Urothelium cell line (cell line): ENCODE measurements around the gene SHROOM3.
A peak's percentile ranks its signal among the peaks of the same experiment; 100 is the strongest.

ENCODE experiments used
- DNase-seq: peaks from one replicate; pipeline ENCODE4 v3.0.0; 2011; ENCODE audit warnings: low spot score, mixed read lengths
- FAIRE-seq: peaks from 2 replicates; lab custom pipeline; 2011; peaks lifted over from hg19 to GRCh38; lab: Jason Lieb, UNC

SHROOM3 gene

GRCh38 chr4:76535603-76536372 lies 100.8 kb downstream of the SHROOM3 start:
- peak; percentile 83 for FAIRE-seq
- DNase-seq, result peak; percentile 67

GRCh38 chr4:76536373-76536689 lies 101.3 kb downstream of the SHROOM3 start:
- FAIRE-seq, result no peak
- no peak for DNase-seq

DNA sequence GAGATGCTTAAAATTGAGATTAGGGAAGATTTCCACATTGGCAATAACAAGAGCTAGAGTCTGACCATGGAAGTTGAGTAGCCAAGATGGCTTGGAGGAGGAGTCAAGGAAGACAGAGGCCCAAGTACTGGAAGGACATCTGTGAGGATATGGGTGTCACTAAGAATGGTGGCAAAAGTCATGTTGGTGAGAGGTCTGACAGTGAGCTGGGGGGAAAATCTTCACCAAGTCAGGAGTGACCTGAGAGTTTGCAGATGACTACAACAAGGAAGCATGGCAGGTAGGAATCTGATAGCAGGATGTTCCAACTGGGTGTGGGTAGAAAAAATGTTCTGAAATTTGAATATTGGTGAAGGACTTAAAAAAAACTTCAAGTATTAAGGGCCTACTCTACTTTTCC lies 103.3 kb downstream of the SHROOM3 start:
- no peak for FAIRE-seq

GRCh38 chr4:76539979-76540378 lies 105.0 kb downstream of the SHROOM3 start:
- DNase-seq (peak; percentile 45), FAIRE-seq (no peak)

More for the DNA sequence above, 103.3 kb downstream of the SHROOM3 start:
- no peak for DNase-seq

- no peak for FAIRE-seq
- no peak for DNase-seq
Observed at GRCh38 chr4:76540486-76540885, 105.5 kb downstream of the SHROOM3 start.

DNA sequence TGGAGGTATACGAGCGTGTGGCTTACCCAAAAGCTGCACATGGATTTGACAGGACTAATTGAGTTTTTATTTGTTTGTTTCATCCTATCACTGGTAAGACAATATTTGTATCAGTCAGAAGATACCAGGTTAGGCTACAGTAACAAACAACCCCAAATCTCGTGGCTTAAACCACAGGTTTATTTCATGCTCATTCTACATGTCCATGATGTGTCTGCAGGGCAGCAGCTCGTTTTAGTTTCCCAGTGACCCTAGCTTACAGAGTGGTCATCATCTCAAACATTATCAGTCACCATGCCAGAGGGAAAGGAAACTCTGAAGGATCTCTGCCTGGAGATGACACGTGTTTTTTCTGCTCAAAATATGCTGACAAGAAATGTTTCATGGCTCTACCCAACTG lies 108.3 kb downstream of the SHROOM3 start:
- no peak for FAIRE-seq
- DNase-seq, result no peak

DNA sequence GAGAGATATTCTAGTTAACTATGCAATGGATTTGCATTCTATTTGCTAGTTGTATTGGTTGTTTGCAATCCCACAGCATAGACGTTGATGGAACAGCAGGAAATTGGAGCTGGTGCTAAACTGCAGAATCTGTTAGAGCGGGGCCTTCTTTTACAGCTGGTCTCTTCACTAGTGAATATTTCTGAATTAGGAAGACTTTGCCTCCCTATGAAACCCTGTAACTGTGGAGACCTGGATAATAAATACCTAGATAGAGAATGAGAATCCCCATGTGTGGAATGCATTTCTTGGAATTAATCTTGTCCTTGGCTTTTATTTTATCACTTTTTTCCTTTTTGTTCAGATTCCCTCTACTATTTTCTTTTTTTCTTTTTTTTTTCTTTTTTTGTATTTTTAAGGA lies 109.7 kb downstream of the SHROOM3 start:
- FAIRE-seq (no peak), DNase-seq (no peak)

DNA sequence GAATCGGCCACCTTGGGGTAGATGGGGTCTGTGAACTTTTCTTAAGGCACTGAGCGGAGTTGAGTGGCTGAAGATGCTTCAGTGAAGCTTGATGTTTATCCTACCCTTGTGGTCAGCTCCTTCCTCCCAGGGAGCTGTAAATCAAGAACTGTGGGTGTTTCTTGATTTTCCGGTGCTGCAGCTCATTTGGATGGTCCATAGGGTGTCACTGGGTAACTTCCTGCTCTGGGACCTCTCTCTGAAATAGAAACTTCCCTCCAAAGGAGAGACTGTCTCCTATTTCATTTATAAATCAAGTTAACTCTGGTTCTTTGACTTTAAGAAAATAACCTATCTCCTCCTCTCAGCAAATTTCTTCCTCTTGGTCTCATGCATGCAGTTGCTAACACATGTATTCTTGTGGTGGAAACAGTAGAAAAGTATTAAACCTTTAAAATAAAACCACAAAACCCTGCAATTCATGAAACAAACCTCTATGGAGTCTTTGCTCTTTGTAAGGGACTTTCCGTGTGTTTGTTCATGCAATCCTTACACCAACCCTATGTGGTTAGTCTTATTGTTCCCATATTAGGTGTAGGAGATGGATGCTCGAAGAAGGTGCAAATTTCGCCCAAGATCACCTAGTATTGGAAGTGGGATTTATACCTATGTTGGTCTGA lies 110.3 kb downstream of the SHROOM3 start:
- DNase-seq, result no peak
- no peak for FAIRE-seq

GRCh38 chr4:76546327-76546726 lies 111.3 kb downstream of the SHROOM3 start:
- DNase-seq, result no peak
- no peak for FAIRE-seq

DNA sequence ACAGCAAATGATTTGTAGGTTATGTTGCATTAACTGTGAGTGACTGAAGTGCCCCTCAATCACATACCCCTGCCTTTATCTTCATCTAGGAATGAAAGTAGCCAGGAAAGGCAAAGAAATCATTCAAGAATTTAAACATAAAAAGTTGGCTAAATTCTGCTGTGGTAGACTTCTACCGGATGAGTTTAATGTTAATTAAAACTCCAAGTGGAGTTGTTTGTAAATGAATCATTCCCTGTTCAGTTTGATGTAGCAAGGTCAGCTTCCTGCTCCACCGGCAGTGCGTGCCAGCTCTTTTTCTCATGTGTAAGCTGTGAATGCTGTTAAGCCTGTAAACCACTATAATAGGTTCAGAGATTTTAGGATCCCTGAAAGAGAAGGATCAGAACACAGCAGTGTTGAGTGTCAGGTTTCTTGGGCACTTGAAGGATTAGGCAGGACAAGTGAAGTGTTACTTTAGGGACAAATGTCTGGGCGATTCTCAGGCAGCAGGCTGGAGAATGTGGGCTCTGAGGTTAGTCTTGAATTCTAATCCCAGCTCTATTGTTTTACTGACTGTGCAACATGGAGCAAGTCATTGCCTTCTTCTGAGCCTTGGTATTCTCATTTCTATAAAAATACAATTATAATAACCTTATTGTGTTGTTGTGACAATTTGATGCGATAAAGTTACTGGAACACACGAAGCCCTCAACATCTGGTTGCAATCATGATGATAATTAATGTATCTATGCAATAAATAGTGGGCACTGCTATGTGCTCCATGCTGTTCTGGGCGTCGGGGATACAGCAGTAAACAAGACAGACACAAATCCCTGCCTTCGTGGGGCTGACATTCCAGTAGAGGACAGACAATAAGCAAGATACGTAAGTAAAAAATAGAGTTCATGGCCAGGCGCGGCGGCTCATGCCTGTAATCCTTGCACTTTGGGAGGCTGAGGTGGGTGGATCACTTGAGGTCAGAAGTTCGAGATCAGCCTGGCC lies 112.0 kb downstream of the SHROOM3 start:
- DNase-seq (peak; percentile 39), FAIRE-seq (no peak)

DNA sequence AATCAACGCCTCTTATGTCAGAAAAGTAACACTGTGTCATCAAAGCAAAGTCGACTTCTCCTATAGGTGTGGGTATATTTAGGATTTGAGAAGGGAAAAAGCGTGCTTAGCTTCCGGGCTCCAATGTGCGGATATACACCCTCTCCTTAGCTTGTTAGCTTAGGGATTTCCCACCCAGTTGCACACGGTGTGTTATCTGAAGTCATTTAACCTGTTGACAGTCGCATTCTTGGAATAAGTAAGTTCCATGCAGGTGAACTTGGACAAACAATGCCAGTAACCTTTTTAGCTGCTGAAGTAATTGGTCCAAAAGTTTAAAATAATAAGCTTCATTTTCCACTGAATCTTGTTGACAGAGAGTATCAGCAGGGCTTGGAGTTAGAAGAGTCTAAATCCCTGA lies 113.7 kb downstream of the SHROOM3 start:
- no peak for DNase-seq
- no peak for FAIRE-seq

- FAIRE-seq (no peak), DNase-seq (no peak)
Observed at GRCh38 chr4:76549765-76550164, 114.7 kb downstream of the SHROOM3 start.

- FAIRE-seq, result peak; percentile 87
Observed at GRCh38 chr4:76550966-76551780, 116.1 kb downstream of the SHROOM3 start.

DNA sequence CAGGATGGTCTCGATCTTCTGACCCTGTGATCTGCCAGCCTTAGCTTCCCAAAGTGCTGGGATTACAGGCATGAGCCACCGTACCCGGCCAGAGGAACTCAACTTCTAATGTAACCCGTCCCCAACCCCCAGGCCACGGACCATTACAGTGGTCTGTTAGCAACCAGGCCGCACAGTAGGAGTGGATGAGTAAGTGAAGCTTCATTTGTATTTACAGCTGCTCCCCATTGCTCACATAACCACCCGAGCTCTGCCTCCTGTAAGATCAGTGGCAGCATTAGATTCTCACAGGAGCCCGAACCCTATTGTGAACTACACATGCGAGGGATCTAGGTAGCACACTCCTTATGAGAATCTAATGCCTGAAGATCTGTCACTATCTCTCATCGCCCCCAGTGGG lies 119.6 kb downstream of the SHROOM3 start:
- no peak for DNase-seq
- FAIRE-seq, result no peak

More at GRCh38 chr4:76550966-76551780, 116.1 kb downstream of the SHROOM3 start:
- DNase-seq, result peak; percentile 54

GRCh38 chr4:76556452-76556851 lies 121.4 kb downstream of the SHROOM3 start:
- FAIRE-seq (no peak), DNase-seq (no peak)

DNA sequence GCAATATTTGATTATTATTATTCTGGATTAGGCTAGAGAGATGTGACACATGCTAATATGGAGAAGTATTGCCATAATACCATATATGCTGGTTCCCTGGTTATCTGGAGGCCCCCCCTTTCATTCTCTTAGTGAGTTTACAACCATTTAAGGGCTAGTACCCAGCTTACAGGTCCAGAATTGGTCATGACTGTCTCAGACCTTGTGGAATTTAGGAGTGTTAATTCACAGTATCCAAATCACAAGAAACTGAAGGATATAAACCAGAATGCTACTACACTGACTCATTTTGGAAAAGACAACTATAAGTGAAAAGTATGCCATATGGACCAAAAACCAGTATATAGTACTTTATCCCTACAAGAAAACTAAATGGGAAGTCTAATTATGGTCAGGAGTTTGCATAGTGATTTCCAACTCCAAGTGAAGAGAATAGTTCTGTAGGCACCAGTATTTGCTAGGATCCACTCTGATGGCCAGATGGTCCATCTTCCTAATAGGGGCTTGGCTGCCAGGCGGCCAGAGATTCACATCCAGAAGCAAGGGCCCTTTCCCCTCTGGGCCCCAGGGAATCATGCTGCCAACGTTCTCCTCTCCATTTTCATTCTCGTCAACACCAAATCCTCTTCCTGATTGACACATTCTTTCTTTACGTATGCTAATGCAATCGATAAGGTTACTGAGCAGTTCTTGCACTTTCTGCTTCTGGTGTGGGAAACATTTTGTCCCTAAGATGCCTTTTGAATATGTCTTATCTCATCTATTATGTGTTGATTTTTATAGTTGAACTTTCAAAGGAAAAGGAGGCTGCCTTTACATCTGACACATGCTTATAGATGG lies 123.6 kb downstream of the SHROOM3 start:
- DNase-seq, result no peak

GRCh38 chr4:76559236-76560071 lies 124.4 kb downstream of the SHROOM3 start:
- FAIRE-seq (no peak), DNase-seq (no peak)

More for the DNA sequence above, 123.6 kb downstream of the SHROOM3 start:
- no peak for FAIRE-seq

DNA sequence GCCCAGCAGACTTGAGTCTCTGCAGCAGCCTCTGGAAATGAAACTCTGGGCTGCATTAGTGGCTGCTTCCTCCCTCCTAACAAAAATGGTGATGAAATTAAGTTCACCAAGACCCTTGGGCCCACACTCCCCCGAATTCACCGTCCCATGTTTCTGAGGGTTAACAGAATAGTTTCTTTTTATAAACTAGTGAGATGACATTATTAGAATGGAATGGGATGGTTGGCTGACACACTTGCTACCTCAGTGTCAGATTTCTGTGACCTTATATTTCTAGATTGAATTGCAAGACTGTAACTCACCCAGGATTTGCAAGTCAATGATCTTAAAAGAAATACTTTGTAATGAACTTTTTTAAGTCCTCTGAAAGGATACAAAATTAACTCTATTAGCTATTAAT lies 127.1 kb downstream of the SHROOM3 start:
- FAIRE-seq (no peak), DNase-seq (peak; percentile 61)
